K562 (cell line): Measurements from ENCODE around the gene WDR90. TPM values are rescaled to one million over a fixed set of nuclear protein-coding genes. Genes with fewer than 3 reads are reported as not detected.

ENCODE experiments used
- DDX20 ChIP-seq: fragments of 450-650 bp; IDR thresholded peaks from 2 replicates; pipeline ENCODE4 v1.6.1; 2016; ENCODE audit warnings: missing genetic modification characterization, low read depth, mild to moderate bottlenecking, missing compliant biosample characterization, moderate library complexity
- E2F3 ChIP-seq: fragments of 250-450 bp; sonication (Bioruptor Pico); IDR thresholded peaks from 2 replicates; pipeline ENCODE4 v1.4.0; 2020; ENCODE audit warnings: mild to moderate bottlenecking
- HNRNPUL1 ChIP-seq: fragments of 200-400 bp; formaldehyde crosslinking; IDR thresholded peaks from 2 replicates; pipeline ENCODE4 v1.6.1; 2017; ENCODE audit warnings: low read length
- POLR2G ChIP-seq: fragments of 200-400 bp; formaldehyde crosslinking; IDR thresholded peaks from 2 replicates; pipeline ENCODE4 v1.6.1; 2017; ENCODE audit warnings: low read depth, mild to moderate bottlenecking, antibody characterized with exemption, low read length, moderate library complexity
- RBM15 ChIP-seq: fragments of 200-400 bp; formaldehyde crosslinking; IDR thresholded peaks from 2 replicates; pipeline ENCODE4 v1.6.1; 2018; ENCODE audit warnings: mild to moderate bottlenecking, low read length, moderate library complexity; ENCODE audit not compliant: insufficient read depth
- SAFB2 ChIP-seq: fragments of 200-400 bp; formaldehyde crosslinking; IDR thresholded peaks from 2 replicates; pipeline ENCODE4 v1.6.1; 2018; ENCODE audit warnings: borderline replicate concordance, low read length, low read depth, moderate library complexity; ENCODE audit not compliant: severe bottlenecking
- ZBTB1 ChIP-seq: sonication (generic); formaldehyde crosslinking; IDR thresholded peaks from 2 replicates; pipeline ENCODE4 v1.8.1; 2023; ENCODE audit warnings: missing genetic modification reagents, low read depth, mild to moderate bottlenecking, borderline replicate concordance
- polyA plus RNA-seq, 8 experiments: library from polyadenylated mRNA; depleted of rRNA in 4 of 8; stranded (reverse) in 5 of 8; unstranded in 3 of 8; fragments of >200 nt; fragmentation: Nextera tagmentation in 2 of 8; fragmentation: Illumina TruSeq in 1 of 8; extraction: Ambion mirVana in 2 of 8; extraction: Trizol in 1 of 8; gene quantifications; 2 replicates each; pipeline versions ENCODE4 v1.2.1 to v1.2.3, GENCODE V29; 2011 to 2014; ENCODE audit warnings: inconsistent platforms in 1 of 8, missing spikeins in 1 of 8
- total RNA-seq, 7 experiments: library from RNA; depleted of rRNA in 6 of 7; stranded (reverse); fragments of >200 nt in 6 of 7; fragmentation: Illumina TruSeq in 2 of 7; extraction: Trizol in 2 of 7; gene quantifications; 2 replicates each; pipeline versions ENCODE4 v1.2.1 to v1.2.3, GENCODE V29; 2011 to 2021; ENCODE audit warnings: low replicate concordance in 1 of 7
- TF ChIP-seq, protein P1 (sequence below), 2 experiments: fragments of 450-650 bp in 1 of 2; sonication (generic) in 1 of 2; formaldehyde crosslinking in 1 of 2; IDR thresholded peaks; 2 replicates each; pipeline versions ENCODE4 v1.7.1 to v1.9.0; 2016 to 2022; ENCODE audit warnings: inconsistent platforms in 1 of 2, mild to moderate bottlenecking in 1 of 2, missing genetic modification reagents in 1 of 2
- TF ChIP-seq, protein P2 (sequence below): sonication (generic); formaldehyde crosslinking; IDR thresholded peaks from 2 replicates; pipeline ENCODE4 v1.8.0; 2023; ENCODE audit warnings: mild to moderate bottlenecking, missing genetic modification reagents
- TF ChIP-seq, protein P3 (sequence below): fragments of 450-650 bp; IDR thresholded peaks from 2 replicates; pipeline ENCODE4 v1.6.1; 2016
- TF ChIP-seq, protein P4 (sequence below): conservative IDR thresholded peaks from 2 replicates; pipeline ENCODE4 v1.6.1; 2011; ENCODE audit warnings: low read depth, mild to moderate bottlenecking, low read length; ENCODE audit not compliant: control insufficient read depth

WDR90 gene
- total and polyA plus RNA-seq, 9 of the 15 experiments (the other 6 are each of a cell fraction or from before 2014, with no cell fraction given): 0.44 to 12.6 (median 3.3) TPM

DNA sequence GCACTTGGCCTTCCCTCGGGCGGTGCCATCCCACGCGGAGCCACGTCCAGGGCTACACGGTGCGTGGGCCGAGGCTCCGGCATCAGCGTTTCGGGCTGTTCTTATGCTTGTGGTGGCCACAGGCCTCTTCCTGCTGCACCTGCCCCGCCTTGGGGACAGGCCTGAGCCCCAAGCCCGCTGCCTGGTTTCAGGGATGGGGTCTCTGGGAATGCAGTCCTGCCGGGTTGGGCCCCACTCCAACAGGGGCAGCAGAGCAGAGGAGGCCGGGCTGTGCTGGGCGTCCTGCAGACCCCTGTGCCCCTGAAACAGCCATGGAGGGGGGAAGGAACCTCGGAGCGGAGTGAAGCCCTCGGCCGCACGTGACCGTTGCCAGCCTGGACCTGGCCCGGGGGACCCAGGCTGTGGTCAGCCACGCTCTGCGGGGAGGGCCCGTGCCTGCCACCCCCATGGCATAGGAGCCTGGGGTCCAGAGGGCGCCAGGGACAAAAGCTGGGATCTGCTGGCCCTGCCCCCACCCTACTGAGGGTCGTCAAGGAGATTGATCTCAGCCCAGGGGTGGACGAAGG is 18.8 kb upstream of the WDR90 start (continued):
- TF ChIP-seq, protein P1, sequence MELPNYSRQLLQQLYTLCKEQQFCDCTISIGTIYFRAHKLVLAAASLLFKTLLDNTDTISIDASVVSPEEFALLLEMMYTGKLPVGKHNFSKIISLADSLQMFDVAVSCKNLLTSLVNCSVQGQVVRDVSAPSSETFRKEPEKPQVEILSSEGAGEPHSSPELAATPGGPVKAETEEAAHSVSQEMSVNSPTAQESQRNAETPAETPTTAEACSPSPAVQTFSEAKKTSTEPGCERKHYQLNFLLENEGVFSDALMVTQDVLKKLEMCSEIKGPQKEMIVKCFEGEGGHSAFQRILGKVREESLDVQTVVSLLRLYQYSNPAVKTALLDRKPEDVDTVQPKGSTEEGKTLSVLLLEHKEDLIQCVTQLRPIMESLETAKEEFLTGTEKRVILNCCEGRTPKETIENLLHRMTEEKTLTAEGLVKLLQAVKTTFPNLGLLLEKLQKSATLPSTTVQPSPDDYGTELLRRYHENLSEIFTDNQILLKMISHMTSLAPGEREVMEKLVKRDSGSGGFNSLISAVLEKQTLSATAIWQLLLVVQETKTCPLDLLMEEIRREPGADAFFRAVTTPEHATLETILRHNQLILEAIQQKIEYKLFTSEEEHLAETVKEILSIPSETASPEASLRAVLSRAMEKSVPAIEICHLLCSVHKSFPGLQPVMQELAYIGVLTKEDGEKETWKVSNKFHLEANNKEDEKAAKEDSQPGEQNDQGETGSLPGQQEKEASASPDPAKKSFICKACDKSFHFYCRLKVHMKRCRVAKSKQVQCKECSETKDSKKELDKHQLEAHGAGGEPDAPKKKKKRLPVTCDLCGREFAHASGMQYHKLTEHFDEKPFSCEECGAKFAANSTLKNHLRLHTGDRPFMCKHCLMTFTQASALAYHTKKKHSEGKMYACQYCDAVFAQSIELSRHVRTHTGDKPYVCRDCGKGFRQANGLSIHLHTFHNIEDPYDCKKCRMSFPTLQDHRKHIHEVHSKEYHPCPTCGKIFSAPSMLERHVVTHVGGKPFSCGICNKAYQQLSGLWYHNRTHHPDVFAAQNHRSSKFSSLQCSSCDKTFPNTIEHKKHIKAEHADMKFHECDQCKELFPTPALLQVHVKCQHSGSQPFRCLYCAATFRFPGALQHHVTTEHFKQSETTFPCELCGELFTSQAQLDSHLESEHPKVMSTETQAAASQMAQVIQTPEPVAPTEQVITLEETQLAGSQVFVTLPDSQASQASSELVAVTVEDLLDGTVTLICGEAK (IDR thresholded peaks at IDR 0.05): no peak
- TF ChIP-seq, protein P1 (CRISPR knock-in tag; IDR thresholded peaks at IDR 0.05): no peak
- TF ChIP-seq SAFB2 (no peak), ZBTB1 (CRISPR knock-in tag) (no peak), RBM15 (no peak), E2F3 (CRISPR knock-in tag) (no peak), POLR2G (peak; percentile 61), HNRNPUL1 (no peak), DDX20 (tag) (no peak)
- TF ChIP-seq, protein P2, sequence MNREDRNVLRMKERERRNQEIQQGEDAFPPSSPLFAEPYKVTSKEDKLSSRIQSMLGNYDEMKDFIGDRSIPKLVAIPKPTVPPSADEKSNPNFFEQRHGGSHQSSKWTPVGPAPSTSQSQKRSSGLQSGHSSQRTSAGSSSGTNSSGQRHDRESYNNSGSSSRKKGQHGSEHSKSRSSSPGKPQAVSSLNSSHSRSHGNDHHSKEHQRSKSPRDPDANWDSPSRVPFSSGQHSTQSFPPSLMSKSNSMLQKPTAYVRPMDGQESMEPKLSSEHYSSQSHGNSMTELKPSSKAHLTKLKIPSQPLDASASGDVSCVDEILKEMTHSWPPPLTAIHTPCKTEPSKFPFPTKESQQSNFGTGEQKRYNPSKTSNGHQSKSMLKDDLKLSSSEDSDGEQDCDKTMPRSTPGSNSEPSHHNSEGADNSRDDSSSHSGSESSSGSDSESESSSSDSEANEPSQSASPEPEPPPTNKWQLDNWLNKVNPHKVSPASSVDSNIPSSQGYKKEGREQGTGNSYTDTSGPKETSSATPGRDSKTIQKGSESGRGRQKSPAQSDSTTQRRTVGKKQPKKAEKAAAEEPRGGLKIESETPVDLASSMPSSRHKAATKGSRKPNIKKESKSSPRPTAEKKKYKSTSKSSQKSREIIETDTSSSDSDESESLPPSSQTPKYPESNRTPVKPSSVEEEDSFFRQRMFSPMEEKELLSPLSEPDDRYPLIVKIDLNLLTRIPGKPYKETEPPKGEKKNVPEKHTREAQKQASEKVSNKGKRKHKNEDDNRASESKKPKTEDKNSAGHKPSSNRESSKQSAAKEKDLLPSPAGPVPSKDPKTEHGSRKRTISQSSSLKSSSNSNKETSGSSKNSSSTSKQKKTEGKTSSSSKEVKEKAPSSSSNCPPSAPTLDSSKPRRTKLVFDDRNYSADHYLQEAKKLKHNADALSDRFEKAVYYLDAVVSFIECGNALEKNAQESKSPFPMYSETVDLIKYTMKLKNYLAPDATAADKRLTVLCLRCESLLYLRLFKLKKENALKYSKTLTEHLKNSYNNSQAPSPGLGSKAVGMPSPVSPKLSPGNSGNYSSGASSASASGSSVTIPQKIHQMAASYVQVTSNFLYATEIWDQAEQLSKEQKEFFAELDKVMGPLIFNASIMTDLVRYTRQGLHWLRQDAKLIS (CRISPR knock-in tag): no peak
- TF ChIP-seq, protein P3, sequence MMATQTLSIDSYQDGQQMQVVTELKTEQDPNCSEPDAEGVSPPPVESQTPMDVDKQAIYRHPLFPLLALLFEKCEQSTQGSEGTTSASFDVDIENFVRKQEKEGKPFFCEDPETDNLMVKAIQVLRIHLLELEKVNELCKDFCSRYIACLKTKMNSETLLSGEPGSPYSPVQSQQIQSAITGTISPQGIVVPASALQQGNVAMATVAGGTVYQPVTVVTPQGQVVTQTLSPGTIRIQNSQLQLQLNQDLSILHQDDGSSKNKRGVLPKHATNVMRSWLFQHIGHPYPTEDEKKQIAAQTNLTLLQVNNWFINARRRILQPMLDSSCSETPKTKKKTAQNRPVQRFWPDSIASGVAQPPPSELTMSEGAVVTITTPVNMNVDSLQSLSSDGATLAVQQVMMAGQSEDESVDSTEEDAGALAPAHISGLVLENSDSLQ: no peak
- TF ChIP-seq, protein P4, sequence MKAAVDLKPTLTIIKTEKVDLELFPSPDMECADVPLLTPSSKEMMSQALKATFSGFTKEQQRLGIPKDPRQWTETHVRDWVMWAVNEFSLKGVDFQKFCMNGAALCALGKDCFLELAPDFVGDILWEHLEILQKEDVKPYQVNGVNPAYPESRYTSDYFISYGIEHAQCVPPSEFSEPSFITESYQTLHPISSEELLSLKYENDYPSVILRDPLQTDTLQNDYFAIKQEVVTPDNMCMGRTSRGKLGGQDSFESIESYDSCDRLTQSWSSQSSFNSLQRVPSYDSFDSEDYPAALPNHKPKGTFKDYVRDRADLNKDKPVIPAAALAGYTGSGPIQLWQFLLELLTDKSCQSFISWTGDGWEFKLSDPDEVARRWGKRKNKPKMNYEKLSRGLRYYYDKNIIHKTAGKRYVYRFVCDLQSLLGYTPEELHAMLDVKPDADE: no peak
